GM18519 (cell line): ENCODE measurements around the gene KCNK7.

ENCODE experiments used
- ATAC-seq: cut with Tn5 transposase; IDR thresholded peaks from one replicate; pipeline ENCODE4 v1.9.1; 2021; ENCODE audit warnings: mild to moderate bottlenecking, moderate library complexity; ENCODE audit not compliant: unreplicated experiment, low FRiP score

The KCNK7 gene

GRCh38 chr11:65558930-65559509 is 36.6 kb downstream of the KCNK7 start:
- ATAC-seq = no peak

DNA sequence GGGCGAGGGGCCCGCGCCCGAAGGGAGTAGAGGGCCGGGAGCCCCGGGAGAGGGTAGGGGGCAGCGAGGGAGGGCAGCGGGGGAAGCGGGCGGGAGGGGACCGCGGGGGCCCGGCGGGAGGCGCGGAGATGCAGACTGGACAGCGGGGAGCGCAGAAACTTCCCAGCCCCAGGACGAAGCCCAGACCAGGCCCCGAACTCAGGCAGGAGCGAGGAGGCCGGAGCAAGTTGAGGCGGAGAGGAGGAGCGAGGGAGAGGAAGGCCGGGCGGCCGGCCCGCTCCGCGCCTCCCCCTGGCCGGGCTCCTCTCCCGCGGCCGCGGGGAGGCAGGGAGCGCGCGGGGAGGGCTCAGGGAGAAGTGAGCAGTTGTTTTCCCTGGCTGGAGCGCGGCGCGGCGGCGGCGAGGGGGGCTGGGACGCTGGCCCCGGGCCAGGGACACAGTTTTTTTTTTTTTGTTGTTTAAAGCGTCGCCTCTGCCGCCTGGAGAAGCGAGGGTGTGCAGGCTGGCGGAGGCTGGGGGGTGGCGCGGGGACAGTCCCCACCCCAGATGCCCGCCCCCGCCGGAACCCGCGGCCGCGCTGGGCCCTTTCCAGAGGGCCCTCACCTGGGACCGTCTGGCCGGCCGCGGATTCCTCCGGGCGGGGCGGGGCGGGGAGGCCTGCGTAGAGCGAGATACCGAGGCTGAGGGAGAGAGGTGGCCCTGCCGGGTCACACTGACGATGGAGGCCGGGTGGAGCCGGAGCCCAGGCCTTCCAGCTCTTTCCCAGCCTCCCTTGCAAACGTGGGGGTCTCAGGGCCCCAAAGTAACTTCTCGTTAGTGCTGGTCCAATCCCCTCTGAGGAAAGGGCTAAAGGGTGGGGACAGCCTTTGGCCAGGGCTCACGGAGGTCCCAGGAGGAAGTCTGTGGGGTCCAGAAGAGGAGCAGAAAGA is 37.3 kb downstream of the KCNK7 start, which contains the start of gene LTBP3:
Gene LTBP3, minus strand, starts transcription at position 358 of the 928 bp plus-strand sequence. CDS start 400 bp downstream, outside the sequence.
- ATAC-seq = no peak

GRCh38 chr11:65557280-65558001 is 38.2 kb downstream of the KCNK7 start:
- ATAC-seq = no peak

- no peak for ATAC-seq
Observed at GRCh38 chr11:65556470-65557279, 38.9 kb downstream of the KCNK7 start.

DNA sequence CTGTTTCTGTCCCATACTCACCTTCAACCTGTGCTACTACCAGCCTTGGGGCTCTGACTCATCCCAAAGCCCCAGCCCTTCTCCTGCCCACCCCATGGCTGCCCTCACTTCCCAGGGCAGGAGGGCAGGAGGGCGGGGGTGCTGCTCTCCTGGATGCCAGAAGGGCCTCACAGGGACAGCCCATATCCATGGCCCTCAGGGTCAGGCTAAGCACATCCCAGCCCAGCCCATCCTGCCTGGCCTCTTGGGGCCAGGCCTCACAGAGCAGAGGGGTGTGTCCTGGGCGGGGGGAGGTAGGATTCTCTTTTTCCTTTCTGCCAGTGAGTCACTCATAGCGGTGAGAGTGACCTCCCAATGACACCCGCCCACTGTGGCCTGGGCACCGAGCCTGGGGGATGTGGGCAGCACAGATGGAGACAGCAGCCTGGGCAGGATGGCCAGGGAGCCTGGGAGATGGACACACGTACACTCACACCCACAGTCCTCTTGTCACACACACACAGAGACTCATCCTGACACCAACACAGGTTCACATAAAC is 39.8 kb downstream of the KCNK7 start:
- no peak for ATAC-seq

DNA sequence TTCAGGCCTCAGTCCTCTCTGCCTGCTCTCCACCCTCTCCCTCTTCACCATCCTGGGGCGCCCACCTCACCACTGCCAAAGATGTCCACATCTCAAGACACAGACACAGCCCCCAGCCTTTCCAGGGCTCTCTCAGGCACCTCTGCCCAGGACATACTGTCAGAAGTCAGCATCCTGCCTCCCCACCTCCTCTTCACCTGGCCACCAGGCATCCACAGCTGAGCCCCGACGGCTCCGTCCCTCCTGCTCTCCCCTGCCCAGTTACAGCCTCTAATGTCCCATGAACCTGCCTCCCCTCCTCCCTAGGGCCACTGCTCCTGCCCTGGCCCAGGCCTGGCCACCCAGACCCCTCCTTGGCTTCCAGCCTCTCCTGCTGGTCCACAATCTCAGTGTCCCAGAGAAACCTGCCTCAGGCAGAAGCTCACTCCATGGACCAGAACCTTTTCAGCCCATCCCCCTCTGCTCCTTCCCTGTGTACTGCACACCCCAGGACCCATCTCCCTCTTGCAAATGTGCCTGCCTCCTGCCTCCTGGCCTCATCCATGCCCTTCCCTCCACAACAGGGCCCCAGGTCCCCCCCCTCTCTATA is 40.7 kb downstream of the KCNK7 start:
- no peak for ATAC-seq

- ATAC-seq = no peak
Observed at GRCh38 chr11:65554057-65554818, 41.4 kb downstream of the KCNK7 start.

- ATAC-seq = no peak
Observed at GRCh38 chr11:65553301-65554001, 42.1 kb downstream of the KCNK7 start.

- ATAC-seq = no peak
Observed at GRCh38 chr11:65552388-65552951, 43.1 kb downstream of the KCNK7 start.

- no peak for ATAC-seq
Observed at GRCh38 chr11:65551572-65552387, 43.8 kb downstream of the KCNK7 start.

DNA sequence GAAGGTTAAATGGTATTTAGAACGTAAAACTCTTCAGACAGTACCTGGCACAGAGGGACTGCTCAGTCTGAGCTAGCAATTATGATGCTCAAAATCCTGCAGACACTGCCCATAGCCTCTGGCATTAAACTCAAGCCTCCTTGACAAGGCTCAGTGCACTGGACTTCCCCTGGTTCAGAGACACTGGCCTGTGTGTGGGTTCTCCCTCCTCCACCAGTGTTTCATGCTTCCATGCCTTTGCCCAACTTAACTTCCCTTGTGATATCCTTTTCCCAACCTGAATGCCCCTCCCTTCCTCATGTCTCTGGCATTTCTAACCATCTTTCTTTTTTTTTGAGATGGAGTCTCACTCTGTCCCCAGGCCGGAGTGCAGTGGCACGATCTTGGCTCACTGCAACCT is 46.5 kb downstream of the KCNK7 start:
- ATAC-seq = no peak

- no peak for ATAC-seq
Observed at GRCh38 chr11:65548395-65548794, 47.2 kb downstream of the KCNK7 start.

DNA sequence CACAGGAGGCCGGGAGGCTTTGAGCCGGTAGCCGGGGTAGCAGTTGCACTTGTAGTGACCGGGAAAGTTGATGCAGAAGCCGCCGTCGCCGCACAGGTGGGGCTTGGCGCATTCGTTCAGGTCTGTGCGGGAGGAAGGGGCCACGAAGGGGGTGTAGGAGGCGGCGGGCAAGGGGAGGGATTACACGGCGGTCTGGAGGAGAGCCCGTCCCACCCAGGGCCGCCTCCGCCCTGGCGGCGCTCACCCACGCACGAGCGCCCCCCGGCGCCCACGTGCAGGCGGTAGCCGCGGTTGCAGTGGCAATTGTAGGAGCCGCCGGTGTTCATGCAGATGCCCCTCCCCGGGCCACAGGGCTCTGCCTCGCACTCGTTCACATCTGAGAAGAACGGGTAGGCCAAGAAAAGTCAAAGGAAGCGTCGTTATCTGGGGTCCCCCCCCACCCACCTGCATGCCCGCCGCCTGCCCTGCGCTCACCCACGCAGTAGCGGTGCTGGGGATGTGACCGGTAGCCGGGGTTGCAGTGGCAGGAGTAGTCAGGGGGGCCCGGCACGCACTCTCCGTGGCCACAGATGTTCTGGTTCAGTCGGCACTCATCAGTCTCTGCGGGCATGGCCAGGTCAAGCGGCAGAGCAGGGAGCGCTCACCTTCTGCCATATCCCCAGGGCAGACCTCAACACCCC is 48.0 kb downstream of the KCNK7 start:
- ATAC-seq = no peak

- no peak for ATAC-seq
Observed at GRCh38 chr11:65546217-65546958, 49.2 kb downstream of the KCNK7 start.

- ATAC-seq = no peak
Observed at GRCh38 chr11:65545853-65546216, 49.8 kb downstream of the KCNK7 start.
